Measurements from ENCODE around the gene PPP1R18.
"Not testable (repeated sequence)": the region's sequence is repeated elsewhere in the genome, so short reads cannot be mapped to it uniquely, and the experiment has no call there.

Gene PPP1R18

GRCh38 chr6:30688569-30688968 lies 2.1 kb upstream of the PPP1R18 start:
- DNase-seq: no peak

GRCh38 chr6:30687659-30688431 lies 1.4 kb upstream of the PPP1R18 start:
- DNase-seq: no peak

GRCh38 chr6:30686908-30687658 lies 638 bp upstream of the PPP1R18 start:
- DNase-seq: peak; percentile 82

GRCh38 chr6:30685157-30686008 lies 1.1 kb downstream of the PPP1R18 start:
- DNase-seq: no peak

- no peak for DNase-seq
Measured at GRCh38 chr6:30684386-30685156, 1.9 kb downstream of the PPP1R18 start.

GRCh38 chr6:30683980-30684338 lies 2.5 kb downstream of the PPP1R18 start:
- no peak for DNase-seq

- no peak for DNase-seq
Measured at GRCh38 chr6:30683183-30683979, 3.1 kb downstream of the PPP1R18 start.

GRCh38 chr6:30682143-30683117 lies 4.0 kb downstream of the PPP1R18 start:
- no peak for DNase-seq

- no peak for DNase-seq
Measured at GRCh38 chr6:30681766-30682142, 4.7 kb downstream of the PPP1R18 start.

GRCh38 chr6:30679765-30680535 lies 6.5 kb downstream of the PPP1R18 start:
- no peak for DNase-seq

GRCh38 chr6:30678964-30679726 lies 7.3 kb downstream of the PPP1R18 start:
- peak; percentile 15 for DNase-seq

GRCh38 chr6:30676660-30677285 lies 9.7 kb downstream of the PPP1R18 start:
- DNase-seq: no peak

- DNase-seq: peak; percentile 90
Measured at GRCh38 chr6:30672445-30673253, 13.8 kb downstream of the PPP1R18 start, which contains the start of gene DHX16. DHX16 (minus strand) TSS chr6:30673006; CDS start chr6:30672841, 165 bp downstream.

GRCh38 chr6:30670760-30671527 lies 15.5 kb downstream of the PPP1R18 start:
- DNase-seq: no peak

GRCh38 chr6:30666300-30666699 lies 20.1 kb downstream of the PPP1R18 start:
- not testable (repeated sequence) for DNase-seq

- no peak for DNase-seq
Measured at GRCh38 chr6:30664994-30665767, 21.3 kb downstream of the PPP1R18 start.
